ENCODE data around the gene ANKS6. TPM values are rescaled to one million over a fixed set of nuclear protein-coding genes. Genes with fewer than 3 reads are reported as not detected.

The ANKS6 gene
- total and polyA plus RNA-seq, 4 donors = 1.9 to 6.3 (median 2.9) TPM

DNA sequence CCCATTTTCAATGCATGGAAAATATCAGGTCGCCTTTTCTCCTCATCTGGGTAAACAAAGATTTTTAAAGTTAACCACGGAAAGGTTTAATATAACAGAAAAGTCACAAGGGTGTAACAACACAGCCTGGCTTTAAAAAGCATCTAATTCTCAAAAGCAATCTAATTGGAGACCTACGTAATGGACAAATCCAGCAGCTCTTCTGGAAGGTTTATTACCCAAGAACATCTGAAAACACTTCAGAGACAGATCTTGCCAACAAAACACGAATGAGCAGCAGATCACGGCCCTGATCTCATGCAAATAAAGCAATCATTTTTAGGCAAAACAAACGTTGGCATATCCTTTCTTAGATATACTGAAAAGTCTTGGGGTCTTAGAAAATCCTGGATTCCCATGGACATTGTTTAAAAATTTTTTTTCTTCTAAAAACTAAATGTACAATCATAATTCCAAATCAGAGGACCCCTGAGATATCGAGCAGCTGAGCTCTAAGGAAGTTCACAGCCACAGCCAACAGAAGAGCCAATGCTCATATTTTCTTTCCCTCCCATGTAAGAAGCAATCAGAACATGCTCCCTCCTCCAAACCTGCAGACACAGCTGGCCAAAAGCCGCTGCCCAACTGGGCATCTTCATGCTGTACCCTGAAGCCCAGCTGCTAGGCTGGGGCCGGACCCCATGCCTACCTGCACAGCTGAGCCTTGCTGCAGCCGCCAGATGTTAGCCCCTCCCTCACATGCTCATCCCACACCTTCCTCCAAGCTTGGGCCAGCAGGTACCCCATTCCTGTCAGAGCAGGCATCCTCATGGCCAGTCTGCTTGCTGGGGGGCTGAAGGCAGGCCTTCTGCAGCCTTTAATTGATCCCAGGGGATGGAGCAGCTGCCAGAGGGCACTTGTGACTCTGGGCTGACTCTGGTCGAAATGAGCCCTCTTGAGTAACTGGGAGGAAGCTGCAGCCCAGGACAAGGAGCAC lies 11.2 kb downstream of the ANKS6 start:
- 85% methylated on average over 11 of the region's 11 CpGs for WGBS
- H3K9me3 ChIP-seq (ENCODE audit: control insufficient read depth in 4 of 4, low read length in 3 of 4) = no peaks in the 10 kb centered on the region
- no peaks in the 10 kb centered on the region for H3K27me3 ChIP-seq (ENCODE audit: control insufficient read depth in 4 of 4, insufficient read depth in 4 of 4, low read length in 3 of 4)
- no peak overlapping the region for H3K9ac ChIP-seq (ENCODE audit: low read depth in 1 of 2, low read length in 2 of 2)
- no peak for DNase-seq (ENCODE audit: low spot score)
- TF ChIP-seq YY1 (IDR thresholded peaks at IDR 0.05) = no peak
- TF ChIP-seq HNF4G (IDR thresholded peaks at IDR 0.05) = no peak
- TF ChIP-seq, protein P1, sequence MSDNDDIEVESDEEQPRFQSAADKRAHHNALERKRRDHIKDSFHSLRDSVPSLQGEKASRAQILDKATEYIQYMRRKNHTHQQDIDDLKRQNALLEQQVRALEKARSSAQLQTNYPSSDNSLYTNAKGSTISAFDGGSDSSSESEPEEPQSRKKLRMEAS (IDR thresholded peaks at IDR 0.05) = no peak
- no peak for TF ChIP-seq NR2F2 (IDR thresholded peaks at IDR 0.05)
- no peak for TF ChIP-seq RAD21 (IDR thresholded peaks at IDR 0.05)
- TF ChIP-seq, protein P2, sequence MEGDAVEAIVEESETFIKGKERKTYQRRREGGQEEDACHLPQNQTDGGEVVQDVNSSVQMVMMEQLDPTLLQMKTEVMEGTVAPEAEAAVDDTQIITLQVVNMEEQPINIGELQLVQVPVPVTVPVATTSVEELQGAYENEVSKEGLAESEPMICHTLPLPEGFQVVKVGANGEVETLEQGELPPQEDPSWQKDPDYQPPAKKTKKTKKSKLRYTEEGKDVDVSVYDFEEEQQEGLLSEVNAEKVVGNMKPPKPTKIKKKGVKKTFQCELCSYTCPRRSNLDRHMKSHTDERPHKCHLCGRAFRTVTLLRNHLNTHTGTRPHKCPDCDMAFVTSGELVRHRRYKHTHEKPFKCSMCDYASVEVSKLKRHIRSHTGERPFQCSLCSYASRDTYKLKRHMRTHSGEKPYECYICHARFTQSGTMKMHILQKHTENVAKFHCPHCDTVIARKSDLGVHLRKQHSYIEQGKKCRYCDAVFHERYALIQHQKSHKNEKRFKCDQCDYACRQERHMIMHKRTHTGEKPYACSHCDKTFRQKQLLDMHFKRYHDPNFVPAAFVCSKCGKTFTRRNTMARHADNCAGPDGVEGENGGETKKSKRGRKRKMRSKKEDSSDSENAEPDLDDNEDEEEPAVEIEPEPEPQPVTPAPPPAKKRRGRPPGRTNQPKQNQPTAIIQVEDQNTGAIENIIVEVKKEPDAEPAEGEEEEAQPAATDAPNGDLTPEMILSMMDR (IDR thresholded peaks at IDR 0.05; ENCODE audit: low read depth, low read length, missing input control) = no peak
- TF ChIP-seq EGR1 (IDR thresholded peaks at IDR 0.05; ENCODE audit: low read depth in 2 of 2) = no peak
- TF ChIP-seq, protein P3, sequence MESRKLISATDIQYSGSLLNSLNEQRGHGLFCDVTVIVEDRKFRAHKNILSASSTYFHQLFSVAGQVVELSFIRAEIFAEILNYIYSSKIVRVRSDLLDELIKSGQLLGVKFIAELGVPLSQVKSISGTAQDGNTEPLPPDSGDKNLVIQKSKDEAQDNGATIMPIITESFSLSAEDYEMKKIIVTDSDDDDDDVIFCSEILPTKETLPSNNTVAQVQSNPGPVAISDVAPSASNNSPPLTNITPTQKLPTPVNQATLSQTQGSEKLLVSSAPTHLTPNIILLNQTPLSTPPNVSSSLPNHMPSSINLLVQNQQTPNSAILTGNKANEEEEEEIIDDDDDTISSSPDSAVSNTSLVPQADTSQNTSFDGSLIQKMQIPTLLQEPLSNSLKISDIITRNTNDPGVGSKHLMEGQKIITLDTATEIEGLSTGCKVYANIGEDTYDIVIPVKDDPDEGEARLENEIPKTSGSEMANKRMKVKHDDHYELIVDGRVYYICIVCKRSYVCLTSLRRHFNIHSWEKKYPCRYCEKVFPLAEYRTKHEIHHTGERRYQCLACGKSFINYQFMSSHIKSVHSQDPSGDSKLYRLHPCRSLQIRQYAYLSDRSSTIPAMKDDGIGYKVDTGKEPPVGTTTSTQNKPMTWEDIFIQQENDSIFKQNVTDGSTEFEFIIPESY (IDR thresholded peaks at IDR 0.05) = no peak
- no peak for TF ChIP-seq JUND (IDR thresholded peaks at IDR 0.05)
- TF ChIP-seq GABPA (IDR thresholded peaks at IDR 0.05 in 1 of 2, conservative IDR thresholded peaks at IDR 0.05 in 1 of 2) = no peak
- TF ChIP-seq, protein P4, sequence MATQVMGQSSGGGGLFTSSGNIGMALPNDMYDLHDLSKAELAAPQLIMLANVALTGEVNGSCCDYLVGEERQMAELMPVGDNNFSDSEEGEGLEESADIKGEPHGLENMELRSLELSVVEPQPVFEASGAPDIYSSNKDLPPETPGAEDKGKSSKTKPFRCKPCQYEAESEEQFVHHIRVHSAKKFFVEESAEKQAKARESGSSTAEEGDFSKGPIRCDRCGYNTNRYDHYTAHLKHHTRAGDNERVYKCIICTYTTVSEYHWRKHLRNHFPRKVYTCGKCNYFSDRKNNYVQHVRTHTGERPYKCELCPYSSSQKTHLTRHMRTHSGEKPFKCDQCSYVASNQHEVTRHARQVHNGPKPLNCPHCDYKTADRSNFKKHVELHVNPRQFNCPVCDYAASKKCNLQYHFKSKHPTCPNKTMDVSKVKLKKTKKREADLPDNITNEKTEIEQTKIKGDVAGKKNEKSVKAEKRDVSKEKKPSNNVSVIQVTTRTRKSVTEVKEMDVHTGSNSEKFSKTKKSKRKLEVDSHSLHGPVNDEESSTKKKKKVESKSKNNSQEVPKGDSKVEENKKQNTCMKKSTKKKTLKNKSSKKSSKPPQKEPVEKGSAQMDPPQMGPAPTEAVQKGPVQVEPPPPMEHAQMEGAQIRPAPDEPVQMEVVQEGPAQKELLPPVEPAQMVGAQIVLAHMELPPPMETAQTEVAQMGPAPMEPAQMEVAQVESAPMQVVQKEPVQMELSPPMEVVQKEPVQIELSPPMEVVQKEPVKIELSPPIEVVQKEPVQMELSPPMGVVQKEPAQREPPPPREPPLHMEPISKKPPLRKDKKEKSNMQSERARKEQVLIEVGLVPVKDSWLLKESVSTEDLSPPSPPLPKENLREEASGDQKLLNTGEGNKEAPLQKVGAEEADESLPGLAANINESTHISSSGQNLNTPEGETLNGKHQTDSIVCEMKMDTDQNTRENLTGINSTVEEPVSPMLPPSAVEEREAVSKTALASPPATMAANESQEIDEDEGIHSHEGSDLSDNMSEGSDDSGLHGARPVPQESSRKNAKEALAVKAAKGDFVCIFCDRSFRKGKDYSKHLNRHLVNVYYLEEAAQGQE (IDR thresholded peaks at IDR 0.05) = no peak
- no peak for TF ChIP-seq RXRA (IDR thresholded peaks at IDR 0.05)
- no peak for TF ChIP-seq HNF4A (conservative IDR thresholded peaks at IDR 0.05)
- no peak for TF ChIP-seq FOXA2 (IDR thresholded peaks at IDR 0.05)
- no peak for TF ChIP-seq FOXA1 (IDR thresholded peaks at IDR 0.05)
- TF ChIP-seq, protein P5, sequence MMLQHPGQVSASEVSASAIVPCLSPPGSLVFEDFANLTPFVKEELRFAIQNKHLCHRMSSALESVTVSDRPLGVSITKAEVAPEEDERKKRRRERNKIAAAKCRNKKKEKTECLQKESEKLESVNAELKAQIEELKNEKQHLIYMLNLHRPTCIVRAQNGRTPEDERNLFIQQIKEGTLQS (IDR thresholded peaks at IDR 0.05) = no peak
- no peak for TF ChIP-seq SP1 (IDR thresholded peaks at IDR 0.05)
- TF ChIP-seq TAF1 (conservative IDR thresholded peaks at IDR 0.05) = no peak
- no peak overlapping the region for H3K27ac ChIP-seq (ENCODE audit: low read depth in 1 of 2, low read length in 2 of 2)
- H3K4me3 ChIP-seq (ENCODE audit: low read depth in 1 of 3, low read length in 3 of 3) = no peak overlapping the region
- H3K36me3 ChIP-seq (ENCODE audit: control insufficient read depth in 4 of 4, insufficient read depth in 3 of 4, low read depth in 1 of 4, low read length in 3 of 4) = peaks cover 0 to 2% (median 0%) of the 10 kb centered on the region in 4 donors
- H3K4me1 ChIP-seq (ENCODE audit: control insufficient read depth in 4 of 4, insufficient read depth in 4 of 4, low read length in 3 of 4) = no peaks in the 10 kb centered on the region
